Measurements from ENCODE around the gene SLC44A3. TPM values are rescaled to one million over a fixed set of nuclear protein-coding genes. Genes with fewer than 3 reads are reported as not detected.
A peak's percentile ranks its signal among the peaks of the same experiment; 100 is the strongest.

The SLC44A3 gene
- total and polyA plus RNA-seq, 9 of the 15 experiments (the other 6 are each of a cell fraction or from before 2014, with no cell fraction given), result not detected

DNA sequence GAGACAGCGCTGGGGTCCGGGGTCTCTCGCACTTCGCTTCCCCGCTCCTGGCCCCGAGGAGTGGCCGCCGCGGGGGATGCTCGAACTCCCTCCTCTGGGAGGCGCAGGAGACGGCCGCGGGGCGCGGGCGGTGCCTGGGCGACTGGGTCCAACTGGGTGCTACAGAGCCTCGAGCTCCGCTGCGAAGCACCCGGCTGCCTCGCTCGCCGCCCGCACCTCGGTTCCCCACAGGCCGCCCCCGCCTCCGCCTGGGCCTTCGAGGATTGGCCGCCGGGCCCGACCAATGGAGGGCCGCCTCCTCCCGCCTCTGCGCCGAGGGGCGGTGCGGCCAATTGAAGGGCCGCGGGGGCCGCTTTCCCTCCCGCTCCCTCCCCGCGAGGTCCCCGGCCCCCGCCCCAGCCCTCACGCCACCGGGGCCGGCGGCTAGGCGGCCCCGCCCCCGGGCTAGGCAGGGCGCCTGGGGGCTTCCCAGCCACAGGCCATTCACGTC lies 106.8 kb downstream of the SLC44A3 start, which contains the start of gene CNN3:
TSS of gene CNN3 (minus strand) at position 196 of the 490 bp plus-strand sequence. CDS start 216 bp downstream, outside the sequence.
- no peaks in the 10 kb centered on the region for H3K36me3 ChIP-seq (ENCODE audit: control insufficient read depth, insufficient read depth, low read length)
- CTCF ChIA-PET (ENCODE audit: low intra/inter-chr PET ratio), result no interaction called here
- TF ChIP-seq HDGF (IDR thresholded peaks at IDR 0.05) (no peak), EHMT2 (IDR thresholded peaks at IDR 0.05) (no peak), HDAC2 (IDR thresholded peaks at IDR 0.05) (no peak), ARNT (IDR thresholded peaks at IDR 0.05) (no peak), NFRKB (IDR thresholded peaks at IDR 0.05; ENCODE audit: low read depth) (no peak), ZNF133 (CRISPR knock-in tag; IDR thresholded peaks at IDR 0.05) (no peak), CHD1 (IDR thresholded peaks at IDR 0.05; ENCODE audit: low read length) (no peak), EGR1 (conservative IDR thresholded peaks at IDR 0.05) (peak; percentile 49), NR1H2 (CRISPR knock-in tag; IDR thresholded peaks at IDR 0.05) (no peak)
- TF ChIP-seq, protein P1, sequence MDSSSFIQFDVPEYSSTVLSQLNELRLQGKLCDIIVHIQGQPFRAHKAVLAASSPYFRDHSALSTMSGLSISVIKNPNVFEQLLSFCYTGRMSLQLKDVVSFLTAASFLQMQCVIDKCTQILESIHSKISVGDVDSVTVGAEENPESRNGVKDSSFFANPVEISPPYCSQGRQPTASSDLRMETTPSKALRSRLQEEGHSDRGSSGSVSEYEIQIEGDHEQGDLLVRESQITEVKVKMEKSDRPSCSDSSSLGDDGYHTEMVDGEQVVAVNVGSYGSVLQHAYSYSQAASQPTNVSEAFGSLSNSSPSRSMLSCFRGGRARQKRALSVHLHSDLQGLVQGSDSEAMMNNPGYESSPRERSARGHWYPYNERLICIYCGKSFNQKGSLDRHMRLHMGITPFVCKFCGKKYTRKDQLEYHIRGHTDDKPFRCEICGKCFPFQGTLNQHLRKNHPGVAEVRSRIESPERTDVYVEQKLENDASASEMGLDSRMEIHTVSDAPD (CRISPR knock-in tag; IDR thresholded peaks at IDR 0.05), result no peak
- TF ChIP-seq, protein P2, sequence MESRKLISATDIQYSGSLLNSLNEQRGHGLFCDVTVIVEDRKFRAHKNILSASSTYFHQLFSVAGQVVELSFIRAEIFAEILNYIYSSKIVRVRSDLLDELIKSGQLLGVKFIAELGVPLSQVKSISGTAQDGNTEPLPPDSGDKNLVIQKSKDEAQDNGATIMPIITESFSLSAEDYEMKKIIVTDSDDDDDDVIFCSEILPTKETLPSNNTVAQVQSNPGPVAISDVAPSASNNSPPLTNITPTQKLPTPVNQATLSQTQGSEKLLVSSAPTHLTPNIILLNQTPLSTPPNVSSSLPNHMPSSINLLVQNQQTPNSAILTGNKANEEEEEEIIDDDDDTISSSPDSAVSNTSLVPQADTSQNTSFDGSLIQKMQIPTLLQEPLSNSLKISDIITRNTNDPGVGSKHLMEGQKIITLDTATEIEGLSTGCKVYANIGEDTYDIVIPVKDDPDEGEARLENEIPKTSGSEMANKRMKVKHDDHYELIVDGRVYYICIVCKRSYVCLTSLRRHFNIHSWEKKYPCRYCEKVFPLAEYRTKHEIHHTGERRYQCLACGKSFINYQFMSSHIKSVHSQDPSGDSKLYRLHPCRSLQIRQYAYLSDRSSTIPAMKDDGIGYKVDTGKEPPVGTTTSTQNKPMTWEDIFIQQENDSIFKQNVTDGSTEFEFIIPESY (CRISPR knock-in tag; IDR thresholded peaks at IDR 0.05), result no peak
- TF ChIP-seq, protein P3, sequence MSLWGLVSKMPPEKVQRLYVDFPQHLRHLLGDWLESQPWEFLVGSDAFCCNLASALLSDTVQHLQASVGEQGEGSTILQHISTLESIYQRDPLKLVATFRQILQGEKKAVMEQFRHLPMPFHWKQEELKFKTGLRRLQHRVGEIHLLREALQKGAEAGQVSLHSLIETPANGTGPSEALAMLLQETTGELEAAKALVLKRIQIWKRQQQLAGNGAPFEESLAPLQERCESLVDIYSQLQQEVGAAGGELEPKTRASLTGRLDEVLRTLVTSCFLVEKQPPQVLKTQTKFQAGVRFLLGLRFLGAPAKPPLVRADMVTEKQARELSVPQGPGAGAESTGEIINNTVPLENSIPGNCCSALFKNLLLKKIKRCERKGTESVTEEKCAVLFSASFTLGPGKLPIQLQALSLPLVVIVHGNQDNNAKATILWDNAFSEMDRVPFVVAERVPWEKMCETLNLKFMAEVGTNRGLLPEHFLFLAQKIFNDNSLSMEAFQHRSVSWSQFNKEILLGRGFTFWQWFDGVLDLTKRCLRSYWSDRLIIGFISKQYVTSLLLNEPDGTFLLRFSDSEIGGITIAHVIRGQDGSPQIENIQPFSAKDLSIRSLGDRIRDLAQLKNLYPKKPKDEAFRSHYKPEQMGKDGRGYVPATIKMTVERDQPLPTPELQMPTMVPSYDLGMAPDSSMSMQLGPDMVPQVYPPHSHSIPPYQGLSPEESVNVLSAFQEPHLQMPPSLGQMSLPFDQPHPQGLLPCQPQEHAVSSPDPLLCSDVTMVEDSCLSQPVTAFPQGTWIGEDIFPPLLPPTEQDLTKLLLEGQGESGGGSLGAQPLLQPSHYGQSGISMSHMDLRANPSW (CRISPR knock-in tag; IDR thresholded peaks at IDR 0.05), result no peak
- TF ChIP-seq, protein P4, sequence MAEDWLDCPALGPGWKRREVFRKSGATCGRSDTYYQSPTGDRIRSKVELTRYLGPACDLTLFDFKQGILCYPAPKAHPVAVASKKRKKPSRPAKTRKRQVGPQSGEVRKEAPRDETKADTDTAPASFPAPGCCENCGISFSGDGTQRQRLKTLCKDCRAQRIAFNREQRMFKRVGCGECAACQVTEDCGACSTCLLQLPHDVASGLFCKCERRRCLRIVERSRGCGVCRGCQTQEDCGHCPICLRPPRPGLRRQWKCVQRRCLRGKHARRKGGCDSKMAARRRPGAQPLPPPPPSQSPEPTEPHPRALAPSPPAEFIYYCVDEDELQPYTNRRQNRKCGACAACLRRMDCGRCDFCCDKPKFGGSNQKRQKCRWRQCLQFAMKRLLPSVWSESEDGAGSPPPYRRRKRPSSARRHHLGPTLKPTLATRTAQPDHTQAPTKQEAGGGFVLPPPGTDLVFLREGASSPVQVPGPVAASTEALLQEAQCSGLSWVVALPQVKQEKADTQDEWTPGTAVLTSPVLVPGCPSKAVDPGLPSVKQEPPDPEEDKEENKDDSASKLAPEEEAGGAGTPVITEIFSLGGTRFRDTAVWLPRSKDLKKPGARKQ (CRISPR knock-in tag; IDR thresholded peaks at IDR 0.05), result no peak
- TF ChIP-seq, protein P5, sequence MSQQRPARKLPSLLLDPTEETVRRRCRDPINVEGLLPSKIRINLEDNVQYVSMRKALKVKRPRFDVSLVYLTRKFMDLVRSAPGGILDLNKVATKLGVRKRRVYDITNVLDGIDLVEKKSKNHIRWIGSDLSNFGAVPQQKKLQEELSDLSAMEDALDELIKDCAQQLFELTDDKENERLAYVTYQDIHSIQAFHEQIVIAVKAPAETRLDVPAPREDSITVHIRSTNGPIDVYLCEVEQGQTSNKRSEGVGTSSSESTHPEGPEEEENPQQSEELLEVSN (IDR thresholded peaks at IDR 0.05; ENCODE audit: borderline replicate concordance in 1 of 2, extremely low read depth in 1 of 2, insufficient read depth in 1 of 2, insufficient read length in 1 of 2, low read depth in 1 of 2, low read length in 1 of 2, poor library complexity in 1 of 2, severe bottlenecking in 1 of 2), result peak; percentile 31 to 77

More for the DNA sequence above, 106.8 kb downstream of the SLC44A3 start, which contains the start of gene CNN3:
- POLR2A ChIA-PET, result interaction anchor here (0.7 to 0.8 kb wide), 2 partner anchors 9 to 59 kb away, joined by 3 read pairs; no protein-coding TSS in a partner anchor
- intact Hi-C loops (cut with micrococcal nuclease), result no loop called here
- no peaks in the 10 kb centered on the region for H3K9me3 ChIP-seq (replicated peaks; ENCODE audit: control insufficient read depth, insufficient read depth, low read depth, low read length)
- no peak within 1 kb of the TSS for H3K4me3 ChIP-seq
- no peak within 1 kb of the TSS for H3K27ac ChIP-seq (ENCODE audit: extremely low read depth, low read depth, low read length)
- peaks cover 16 to 34% of the 10 kb centered on the region in 2 experiments; a peak in 4 of 5 replicates for H3K27me3 ChIP-seq (ENCODE audit: control insufficient read depth in 2 of 2, insufficient read depth in 2 of 2, low read length in 2 of 2)
- peak; percentile 17 to 66 (median 58) for DNase-seq (ENCODE audit: extremely low read depth in 1 of 4, low spot score in 3 of 4)
- BruUV-seq (replicated peaks), result no TSS peak
- no peaks in the 10 kb centered on the region for H3K79me2 ChIP-seq (ENCODE audit: control insufficient read depth, insufficient read depth, low read length)
- FAIRE-seq, result no peak
- WGBS (ENCODE audit: insufficient coverage, low coverage, missing lambda C conversion rate), result 32% methylated on average over 11 of the region's 57 CpGs
- H3K9me1 ChIP-seq (ENCODE audit: control insufficient read depth, insufficient read depth, low read length), result no peaks in the 10 kb centered on the region
- in situ Hi-C loops (cut with MboI), result no loop called here
- no peak within 1 kb of the TSS for H3K9ac ChIP-seq (ENCODE audit: insufficient read depth in 1 of 2, low read depth in 2 of 2, low read length in 2 of 2)
- peaks cover 0 to 15% of the 10 kb centered on the region in 2 experiments; a peak in 2 of 5 replicates for H3K4me1 ChIP-seq (replicated peaks in 1 of 2; ENCODE audit: control insufficient read depth in 2 of 2, insufficient read depth in 2 of 2, low read length in 2 of 2)
- H4K20me1 ChIP-seq (replicated peaks; ENCODE audit: control insufficient read depth, insufficient read depth, low read length), result no peaks in the 10 kb centered on the region
- H2AFZ ChIP-seq (ENCODE audit: low read depth, low read length), result no peak within 1 kb of the TSS
- H3K4me2 ChIP-seq (ENCODE audit: insufficient read depth, low read length), result no peak within 1 kb of the TSS
- peak; percentile 85 for ATAC-seq

Measured in K562 (cell line).